Ishikawa (cell line): Measurements from ENCODE around the gene CHCHD3.

Experiments used
- CEBPB ChIP-seq: IDR thresholded peaks from 2 replicates; pipeline ENCODE4 v1.6.1; 2012
- CREB1 ChIP-seq: IDR thresholded peaks from 2 replicates; pipeline ENCODE4 v1.6.1; 2012; ENCODE audit warnings: low read depth
- EP300 ChIP-seq: IDR thresholded peaks from 2 replicates; pipeline ENCODE4 v1.6.1; 2012; ENCODE audit warnings: borderline replicate concordance
- FOXM1 ChIP-seq: IDR thresholded peaks from 2 replicates; pipeline ENCODE4 v1.6.1; 2012; ENCODE audit warnings: low read depth, borderline replicate concordance
- NFIC ChIP-seq: IDR thresholded peaks from 2 replicates; pipeline ENCODE4 v1.6.1; 2012
- RAD21 ChIP-seq: IDR thresholded peaks from 2 replicates; pipeline ENCODE4 v1.6.1; 2012; ENCODE audit warnings: low read depth
- TCF12 ChIP-seq: IDR thresholded peaks from 2 replicates; pipeline ENCODE4 v1.6.1; 2012; ENCODE audit warnings: low read depth
- TEAD4 ChIP-seq: IDR thresholded peaks from 2 replicates; pipeline ENCODE4 v1.6.1; 2012
- TF ChIP-seq, protein P1 (sequence below): IDR thresholded peaks from 2 replicates; pipeline ENCODE4 v1.6.1; 2012; ENCODE audit warnings: low read depth, mild to moderate bottlenecking
- TF ChIP-seq, protein P2 (sequence below): IDR thresholded peaks from 2 replicates; pipeline ENCODE4 v1.6.1; 2012

DNA sequence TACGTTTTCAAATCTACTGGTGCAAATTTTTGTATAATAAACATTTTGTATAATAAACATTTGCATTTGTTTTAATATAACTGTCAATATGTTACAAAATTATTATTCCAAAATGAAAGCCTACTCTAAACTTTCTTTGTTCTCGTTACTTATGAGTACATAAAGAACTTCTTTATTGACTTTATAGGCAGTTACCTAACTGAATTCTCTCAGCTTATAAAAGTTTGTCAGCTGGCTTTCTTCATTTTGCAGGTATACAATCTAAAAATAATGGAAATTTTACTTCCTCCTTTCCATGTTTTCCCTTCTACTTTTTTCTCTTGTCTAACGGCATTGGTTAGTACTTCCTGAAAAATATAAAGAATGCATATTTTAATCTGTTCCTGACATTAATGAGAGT lies 137.1 kb downstream of the CHCHD3 start:
- TF ChIP-seq NFIC (no peak), TCF12 (no peak), CEBPB (no peak), FOXM1 (no peak), TEAD4 (no peak), EP300 (no peak), CREB1 (no peak), RAD21 (no peak)
- TF ChIP-seq, protein P1, sequence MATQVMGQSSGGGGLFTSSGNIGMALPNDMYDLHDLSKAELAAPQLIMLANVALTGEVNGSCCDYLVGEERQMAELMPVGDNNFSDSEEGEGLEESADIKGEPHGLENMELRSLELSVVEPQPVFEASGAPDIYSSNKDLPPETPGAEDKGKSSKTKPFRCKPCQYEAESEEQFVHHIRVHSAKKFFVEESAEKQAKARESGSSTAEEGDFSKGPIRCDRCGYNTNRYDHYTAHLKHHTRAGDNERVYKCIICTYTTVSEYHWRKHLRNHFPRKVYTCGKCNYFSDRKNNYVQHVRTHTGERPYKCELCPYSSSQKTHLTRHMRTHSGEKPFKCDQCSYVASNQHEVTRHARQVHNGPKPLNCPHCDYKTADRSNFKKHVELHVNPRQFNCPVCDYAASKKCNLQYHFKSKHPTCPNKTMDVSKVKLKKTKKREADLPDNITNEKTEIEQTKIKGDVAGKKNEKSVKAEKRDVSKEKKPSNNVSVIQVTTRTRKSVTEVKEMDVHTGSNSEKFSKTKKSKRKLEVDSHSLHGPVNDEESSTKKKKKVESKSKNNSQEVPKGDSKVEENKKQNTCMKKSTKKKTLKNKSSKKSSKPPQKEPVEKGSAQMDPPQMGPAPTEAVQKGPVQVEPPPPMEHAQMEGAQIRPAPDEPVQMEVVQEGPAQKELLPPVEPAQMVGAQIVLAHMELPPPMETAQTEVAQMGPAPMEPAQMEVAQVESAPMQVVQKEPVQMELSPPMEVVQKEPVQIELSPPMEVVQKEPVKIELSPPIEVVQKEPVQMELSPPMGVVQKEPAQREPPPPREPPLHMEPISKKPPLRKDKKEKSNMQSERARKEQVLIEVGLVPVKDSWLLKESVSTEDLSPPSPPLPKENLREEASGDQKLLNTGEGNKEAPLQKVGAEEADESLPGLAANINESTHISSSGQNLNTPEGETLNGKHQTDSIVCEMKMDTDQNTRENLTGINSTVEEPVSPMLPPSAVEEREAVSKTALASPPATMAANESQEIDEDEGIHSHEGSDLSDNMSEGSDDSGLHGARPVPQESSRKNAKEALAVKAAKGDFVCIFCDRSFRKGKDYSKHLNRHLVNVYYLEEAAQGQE: no peak
- TF ChIP-seq, protein P2, sequence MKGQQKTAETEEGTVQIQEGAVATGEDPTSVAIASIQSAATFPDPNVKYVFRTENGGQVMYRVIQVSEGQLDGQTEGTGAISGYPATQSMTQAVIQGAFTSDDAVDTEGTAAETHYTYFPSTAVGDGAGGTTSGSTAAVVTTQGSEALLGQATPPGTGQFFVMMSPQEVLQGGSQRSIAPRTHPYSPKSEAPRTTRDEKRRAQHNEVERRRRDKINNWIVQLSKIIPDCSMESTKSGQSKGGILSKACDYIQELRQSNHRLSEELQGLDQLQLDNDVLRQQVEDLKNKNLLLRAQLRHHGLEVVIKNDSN: no peak
